GM18909 (cell line): Measurements from ENCODE around the gene STK32C.

Experiments
- ATAC-seq: cut with Tn5 transposase; IDR thresholded peaks from one replicate; pipeline ENCODE4 v1.9.1; 2021; ENCODE audit warnings: mild to moderate bottlenecking; ENCODE audit not compliant: unreplicated experiment, poor library complexity

STK32C gene

DNA sequence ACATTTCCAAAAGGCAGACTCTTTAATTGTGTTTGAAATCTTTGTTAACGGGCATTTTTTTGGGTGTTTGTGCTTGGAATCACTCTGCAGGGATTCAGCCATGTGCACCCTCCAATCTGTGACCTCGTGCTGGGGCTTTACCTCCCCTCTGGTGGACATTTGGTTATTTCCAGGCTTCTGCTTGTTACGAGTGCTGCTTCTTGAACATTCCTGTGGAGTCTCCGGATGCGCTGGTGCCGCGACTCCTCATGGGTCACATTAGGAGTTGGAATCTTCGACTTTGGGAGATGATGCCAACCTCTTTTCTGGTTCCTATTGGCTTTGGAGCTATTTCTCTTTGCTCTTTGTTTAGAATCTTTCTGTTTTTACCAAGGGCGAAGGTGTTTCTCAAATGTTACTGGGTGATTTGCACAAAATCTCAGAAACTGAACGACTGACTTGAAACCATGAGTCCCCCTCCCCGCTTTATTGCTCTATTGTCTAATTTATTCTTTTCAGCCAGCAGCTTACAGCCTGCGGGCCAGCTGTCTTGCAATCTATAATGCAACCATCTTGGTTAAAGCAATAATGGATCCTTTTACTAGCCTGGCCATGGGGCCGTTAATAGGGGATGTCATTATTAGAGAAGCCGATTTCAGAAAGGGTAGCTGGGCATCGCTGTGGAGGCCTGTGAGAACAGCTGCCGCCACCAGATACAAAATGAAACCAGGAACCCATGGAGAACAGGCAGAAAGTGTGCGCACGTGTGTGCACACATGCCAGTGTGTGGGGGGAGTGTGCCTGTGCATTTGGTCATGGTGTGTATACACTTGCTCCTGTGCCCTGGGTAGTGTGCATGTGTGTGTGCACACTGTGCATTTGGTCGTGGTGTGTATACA, 130.9 kb downstream of the STK32C start:
- no peak for ATAC-seq

DNA sequence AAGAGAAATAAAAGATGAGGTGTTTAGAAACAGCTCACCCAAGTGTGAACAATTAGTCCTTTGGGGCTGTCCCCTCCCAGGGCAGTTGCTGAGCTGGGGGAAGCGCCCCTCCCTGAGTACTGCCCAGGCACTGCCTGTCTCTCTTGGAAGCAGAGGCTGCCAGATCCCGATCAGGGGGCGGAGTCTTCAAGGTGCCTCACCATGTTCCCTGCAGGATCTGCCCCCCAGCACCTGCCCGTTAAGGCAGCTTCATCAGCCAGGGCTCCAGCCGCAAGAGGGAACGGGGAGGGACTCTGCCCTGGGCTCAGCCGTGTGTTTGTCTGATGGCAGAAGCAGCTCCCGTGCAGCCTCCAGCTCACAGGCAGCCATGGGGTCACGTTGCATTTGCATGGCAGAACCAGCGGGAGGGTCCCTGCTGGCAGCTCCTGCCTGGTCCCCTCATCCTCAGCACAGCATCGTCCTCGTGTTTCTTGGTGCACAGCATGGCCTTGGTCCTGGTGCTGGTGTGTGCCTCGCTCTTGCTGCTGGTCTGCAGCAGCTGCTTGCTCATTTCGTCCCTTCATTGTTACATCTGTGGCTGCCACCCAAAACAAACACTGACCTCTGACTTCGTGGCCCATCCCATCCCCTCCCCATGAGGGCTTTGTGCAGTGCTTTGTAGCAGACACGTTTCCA, 131.7 kb downstream of the STK32C start:
- no peak for ATAC-seq

DNA sequence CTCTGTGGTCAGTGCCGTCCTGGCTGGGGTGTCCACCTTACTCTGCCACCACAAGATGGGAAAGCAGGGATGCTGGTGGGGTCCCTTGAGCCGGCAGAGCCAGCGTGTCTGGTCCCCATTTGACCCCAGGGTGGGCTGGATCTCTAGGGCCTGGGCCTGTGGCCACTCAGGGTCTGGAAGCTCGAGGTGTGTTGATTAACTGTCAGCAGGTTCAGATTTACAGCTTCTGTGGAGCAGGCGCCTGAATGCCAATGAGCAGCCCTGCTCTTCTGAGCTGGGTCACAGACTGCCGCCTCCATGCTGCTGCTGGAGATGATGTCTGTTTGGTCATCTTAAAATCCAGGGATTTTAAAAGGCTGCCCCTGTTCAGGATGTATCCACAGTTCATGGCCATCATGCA, 132.3 kb downstream of the STK32C start:
- no peak for ATAC-seq

DNA sequence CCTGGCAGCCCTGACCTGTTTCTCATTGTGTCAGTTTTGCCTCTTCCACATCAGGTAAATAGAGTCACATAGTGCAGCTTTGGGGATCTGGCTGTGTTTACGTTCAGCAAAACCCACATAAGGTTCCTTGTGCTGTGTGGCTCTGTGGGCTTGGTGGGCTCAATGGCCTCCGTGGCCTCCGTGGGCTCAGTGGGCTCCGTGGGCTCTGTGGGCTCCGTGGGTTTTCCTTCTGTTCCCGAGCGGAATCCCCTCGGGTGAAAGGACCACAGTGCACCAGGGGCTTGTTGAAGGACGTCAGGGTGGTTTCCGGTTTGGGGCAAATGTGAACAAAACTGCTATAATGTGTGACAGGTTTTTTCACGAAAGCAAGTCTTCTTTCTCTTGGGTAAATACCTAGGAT, 133.5 kb downstream of the STK32C start:
- no peak for ATAC-seq

DNA sequence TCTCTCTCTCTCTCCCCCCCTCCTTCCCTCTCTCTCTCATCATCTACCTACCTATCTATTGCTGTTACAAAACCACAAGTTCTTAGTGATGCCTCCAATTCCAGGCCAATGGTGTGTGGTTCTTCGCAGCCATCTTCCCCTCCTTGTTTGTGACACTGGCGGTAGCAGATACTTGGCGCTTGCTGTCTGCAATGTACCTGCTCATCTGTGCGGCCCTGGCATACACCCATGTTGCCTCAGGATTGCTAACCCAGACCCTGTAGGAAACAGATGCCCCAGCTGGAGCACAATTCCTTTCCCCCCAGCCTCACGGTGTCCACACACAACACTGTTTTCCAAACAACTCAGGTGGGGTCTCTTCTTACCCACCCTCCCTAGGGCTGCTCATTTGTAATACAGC, 134.6 kb downstream of the STK32C start:
- ATAC-seq = no peak

DNA sequence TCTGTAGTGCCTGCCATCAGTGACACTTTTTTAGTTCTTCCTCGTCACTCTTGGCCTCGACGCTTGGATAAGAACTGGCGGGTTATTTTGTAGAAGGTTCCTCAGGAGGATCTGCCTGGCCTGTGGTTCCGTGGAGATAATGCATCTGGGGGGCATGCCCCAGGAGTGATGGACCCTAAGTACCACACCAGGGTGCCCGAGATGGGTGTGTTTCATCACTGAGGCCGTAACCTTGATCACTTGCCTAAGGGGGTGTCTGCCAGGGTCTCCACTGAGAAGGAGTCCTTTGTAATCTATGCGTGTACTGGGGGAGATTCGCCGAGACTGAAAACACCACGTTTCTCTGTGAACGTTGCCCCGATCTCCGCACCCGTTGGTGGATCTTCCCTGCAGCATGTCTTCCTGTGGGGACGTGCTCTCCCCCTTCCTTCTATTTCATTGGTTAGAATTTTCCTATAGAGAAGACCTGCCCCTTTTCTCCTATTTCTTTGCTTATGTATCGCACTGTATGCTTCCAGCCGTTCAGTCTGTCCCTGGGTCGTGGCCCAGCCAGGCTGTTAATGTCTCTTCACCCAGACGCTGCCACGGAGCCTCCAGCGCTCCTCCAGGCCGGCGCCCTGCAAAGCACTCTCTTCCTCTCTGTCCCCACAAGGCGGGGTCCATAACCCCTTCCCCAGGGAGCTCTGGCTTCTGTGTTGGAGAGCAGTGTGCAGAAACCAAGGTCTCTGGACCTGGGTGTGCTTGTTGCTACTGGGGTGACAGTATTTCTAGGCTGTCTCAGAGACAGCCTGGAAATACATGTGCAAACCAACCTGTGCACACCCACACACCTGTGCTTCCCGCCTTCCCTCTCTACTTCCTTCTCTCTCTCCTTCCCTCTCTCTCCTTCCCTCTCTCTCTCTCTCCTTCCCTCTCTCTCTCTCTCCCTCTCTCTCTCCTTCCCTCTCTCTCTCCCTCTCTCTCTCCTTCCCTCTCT, 135.4 kb downstream of the STK32C start:
- no peak for ATAC-seq

DNA sequence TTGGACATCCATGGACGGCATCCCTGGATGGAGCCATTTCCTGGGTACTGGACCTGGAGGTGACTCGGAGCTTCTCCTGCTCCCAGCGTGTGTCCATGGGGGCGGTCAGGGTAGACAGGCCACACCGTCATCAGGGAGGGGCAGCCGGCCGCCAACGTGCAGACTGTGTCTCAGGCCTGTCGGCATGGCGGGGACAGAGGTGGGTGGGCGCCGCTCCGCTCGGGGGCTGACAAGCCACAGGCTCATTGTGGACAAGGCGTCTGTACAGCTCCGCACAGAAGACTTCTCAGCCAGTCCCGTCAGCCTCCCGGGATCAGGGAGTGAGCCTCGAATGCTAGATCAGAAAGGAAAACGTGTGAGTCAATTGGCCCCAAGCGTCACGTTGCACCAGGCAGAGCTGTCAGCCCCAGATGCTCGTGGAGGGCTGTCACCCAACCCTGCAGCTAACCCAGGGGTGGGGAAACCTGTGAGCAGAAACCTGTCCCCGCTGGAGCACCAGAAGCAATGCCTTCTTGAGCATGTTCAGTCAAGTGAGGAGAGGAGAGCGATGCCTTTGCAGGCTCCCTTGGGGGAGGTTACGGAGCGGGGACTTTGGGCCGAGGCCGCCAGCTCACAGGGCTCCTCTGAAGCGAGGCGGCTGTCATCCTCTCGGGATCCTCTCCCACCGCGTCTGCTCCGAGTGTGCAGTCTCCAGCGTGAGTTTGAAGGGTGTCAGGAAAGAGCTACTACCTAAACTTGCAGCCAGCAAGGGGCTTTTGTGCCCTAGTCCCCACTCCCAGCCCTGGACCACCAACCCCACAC, 137.0 kb downstream of the STK32C start:
- no peak for ATAC-seq

DNA sequence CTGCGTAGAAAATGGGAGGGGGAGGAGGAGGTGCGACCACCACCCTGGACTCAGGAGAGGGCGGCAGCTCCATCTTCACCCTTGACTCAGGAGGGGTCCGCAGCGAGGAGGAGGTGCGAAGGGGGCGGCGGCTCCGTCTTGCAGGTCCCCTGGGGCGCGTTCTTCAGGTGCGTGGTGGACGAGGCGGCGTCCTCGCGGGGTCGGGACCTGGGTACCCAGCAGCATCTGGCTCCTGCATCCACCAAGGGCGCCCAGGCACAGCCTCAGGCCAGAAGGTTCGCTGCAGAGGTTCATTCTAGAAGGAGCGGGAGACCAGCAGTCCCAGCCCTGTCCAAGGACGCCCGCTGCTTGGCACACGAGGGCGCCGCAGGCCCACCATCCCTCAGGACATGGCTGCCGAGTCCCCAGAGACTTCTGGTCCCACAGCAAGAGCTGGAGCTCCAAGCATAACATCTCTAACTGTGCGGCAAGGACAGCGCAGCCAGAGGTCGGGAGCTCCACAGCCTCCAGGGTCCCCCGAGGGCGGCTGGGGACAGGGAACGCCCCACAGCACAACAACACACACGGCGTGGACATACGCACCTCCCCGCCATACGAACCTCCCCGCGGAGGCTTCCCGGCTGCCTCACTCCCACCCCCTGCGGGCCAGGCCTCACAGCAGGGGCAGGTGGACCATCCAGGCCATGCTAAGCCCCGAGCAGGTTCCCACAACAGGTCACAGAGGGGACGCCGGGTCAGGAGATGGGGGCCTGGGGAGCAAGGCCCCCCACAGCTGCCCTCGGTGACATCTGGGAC, 137.8 kb downstream of the STK32C start:
- ATAC-seq = no peak

DNA sequence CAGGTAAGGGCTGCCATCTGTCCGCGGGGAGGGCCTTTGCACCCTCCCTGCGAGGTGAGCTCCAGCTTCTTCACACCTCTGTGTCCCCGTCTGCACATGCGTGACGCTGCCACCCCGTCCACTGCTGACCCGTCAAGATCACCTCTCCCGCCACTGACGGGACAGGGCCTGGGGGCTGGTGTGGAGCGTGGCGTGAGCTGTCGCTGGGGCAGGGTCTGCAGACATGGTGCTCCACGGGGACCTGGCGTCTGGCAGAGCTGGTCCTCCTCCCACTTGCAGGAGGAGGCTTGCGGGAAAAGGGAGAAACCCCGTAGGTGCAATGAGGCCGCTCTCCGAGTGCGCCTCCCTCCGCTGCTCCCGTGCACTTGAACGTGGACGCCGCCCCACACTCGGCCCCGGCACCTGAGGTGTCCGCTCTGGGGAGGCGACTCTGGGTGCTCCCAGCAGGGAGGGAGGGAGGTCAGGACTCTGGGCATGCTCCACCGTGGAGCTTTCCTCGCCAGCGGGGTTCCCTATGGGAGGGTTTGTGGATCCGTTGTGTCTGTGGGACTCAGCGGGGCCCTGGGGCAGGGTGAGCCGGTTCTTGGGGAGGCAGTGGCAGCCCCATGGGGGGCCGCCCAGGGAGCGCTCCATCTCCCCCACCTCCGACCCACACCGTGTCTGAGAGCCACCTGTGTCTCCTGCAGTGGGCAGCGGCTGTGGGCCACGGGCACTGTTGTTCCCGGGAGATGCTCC, 138.6 kb downstream of the STK32C start:
- no peak for ATAC-seq

DNA sequence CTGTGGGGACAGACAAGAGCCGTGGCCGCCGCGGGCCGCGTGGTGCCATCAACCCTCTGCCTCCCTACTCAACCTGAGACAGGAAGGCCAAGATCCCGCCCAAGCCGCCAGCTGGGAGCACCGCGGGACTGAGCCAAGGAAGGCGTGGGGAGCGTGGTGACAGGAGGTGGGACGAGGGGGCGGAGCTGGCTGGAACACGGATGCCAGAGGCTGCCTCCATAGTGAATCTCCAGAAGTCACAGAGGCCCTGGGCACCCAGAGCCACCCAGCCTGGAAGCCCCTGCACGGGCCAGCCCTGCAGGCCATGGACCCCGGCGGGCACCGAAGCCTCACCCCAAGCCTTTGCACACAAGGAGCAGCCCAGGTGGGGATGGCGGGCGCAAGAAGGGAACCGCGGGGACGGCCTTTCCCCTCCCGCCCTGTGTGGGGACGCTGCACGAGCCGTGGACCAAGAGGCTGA, 139.1 kb downstream of the STK32C start:
- ATAC-seq = no peak

DNA sequence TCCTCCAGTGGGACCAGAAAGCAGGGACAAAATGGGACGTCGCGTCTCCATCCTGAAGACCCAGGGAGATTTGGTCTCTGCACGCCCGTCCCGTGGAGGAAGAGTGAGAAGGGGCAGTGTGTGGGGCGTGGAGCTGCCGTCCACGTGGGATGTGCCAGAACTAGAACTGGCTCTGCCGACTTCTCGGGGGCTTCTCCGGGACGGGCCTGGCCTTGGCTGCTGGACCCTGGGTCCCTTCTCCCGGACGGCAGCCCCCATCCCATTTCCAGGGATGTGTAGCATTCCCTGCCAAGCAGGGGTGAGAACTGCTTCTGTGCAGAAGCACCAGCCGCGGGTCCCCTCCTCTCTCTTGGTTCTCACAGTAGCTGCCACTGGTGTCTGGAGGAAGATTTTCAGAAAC, 139.8 kb downstream of the STK32C start:
- ATAC-seq = no peak

DNA sequence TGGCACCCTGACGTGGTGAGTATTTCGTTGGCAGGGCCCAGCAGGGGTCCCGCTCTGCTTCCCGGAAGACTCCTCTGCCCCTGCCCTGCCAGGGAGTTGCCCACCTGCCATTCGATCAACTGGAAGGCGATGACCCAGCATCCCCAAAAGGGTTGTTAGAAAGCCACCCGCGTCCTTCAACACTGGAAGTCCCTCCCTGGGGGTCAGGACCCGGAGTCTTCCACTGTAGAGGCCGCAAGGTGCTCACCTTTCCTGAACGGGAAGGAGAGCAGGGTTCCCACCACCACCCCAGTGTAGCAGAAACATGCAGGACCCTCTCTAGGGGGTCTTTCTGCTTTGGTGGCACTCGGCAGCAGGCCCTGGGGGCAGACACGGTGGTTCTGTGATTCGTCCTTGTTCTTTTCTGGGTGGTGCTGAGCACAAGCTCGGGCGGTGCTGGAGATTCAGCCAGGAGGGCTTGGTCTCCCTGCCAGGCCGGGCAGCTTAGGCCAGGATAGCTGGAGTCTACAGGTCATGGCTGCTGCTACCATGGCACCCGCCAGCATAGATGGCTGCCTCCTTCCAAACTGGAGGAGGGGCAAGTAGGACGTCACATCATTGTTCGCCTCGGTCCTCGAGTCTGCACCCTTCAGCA, 140.6 kb downstream of the STK32C start:
- ATAC-seq = no peak

DNA sequence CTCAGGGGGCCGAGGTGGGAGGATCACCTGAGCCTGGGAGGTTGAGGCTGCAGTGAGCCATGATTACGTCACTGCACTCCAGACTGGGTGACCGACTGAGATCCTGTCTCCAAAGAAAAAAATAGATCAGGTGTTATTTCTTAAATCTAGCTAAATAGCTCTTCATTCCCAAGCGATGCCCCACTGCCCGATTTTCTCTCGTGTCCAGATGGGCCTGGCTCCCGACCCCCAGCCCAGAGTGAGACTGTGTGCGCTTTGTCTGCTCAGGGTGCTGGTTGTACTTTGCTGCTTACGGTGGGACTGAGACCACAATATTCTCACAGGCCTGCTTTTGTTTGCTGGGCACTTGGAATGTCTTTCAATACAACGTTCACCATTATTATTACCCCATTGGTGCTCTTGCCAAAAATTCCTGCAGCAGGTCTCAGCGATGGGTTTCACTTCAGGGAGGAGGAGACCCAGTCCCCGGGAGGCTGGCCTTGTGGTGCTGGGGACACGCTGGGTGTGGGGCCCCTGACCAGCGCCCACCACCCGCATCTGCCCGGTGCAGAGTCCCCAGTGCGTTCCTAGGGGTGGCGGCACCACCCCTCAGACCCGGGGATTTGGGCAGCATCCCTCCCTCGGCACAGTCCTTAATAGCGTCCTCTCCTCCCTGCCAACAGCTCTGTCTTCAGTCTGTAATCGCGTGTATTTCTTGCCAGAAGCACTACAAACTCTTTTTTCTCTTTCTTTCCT, 141.4 kb downstream of the STK32C start:
- no peak for ATAC-seq

DNA sequence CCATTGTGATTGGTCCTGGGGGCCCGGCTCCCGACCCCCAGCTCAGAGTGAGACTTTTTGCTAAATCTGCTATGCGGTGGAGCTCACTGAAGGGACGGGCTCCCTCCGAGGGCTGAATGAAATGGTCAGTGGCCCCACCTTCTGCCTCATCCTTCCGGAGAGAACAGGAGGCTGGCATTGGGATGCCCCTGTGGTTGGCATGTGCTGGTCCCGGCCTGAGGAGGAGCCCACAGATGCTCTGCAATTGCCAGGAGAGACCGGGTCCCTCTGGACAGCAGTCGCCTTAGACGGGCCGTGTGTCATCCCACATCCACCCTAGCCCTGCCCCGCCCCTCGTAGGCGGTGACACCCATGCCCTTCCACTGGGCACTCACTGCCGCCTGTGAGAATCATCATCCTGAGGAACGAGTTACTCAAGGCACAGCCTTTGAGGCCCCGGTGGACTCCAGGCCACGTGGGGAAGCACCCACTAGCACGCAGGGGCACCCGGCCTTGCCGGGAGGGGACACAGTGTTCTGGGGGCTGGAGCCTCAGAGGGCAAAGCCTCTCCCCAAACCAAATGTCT, 142.3 kb downstream of the STK32C start:
- ATAC-seq = no peak

DNA sequence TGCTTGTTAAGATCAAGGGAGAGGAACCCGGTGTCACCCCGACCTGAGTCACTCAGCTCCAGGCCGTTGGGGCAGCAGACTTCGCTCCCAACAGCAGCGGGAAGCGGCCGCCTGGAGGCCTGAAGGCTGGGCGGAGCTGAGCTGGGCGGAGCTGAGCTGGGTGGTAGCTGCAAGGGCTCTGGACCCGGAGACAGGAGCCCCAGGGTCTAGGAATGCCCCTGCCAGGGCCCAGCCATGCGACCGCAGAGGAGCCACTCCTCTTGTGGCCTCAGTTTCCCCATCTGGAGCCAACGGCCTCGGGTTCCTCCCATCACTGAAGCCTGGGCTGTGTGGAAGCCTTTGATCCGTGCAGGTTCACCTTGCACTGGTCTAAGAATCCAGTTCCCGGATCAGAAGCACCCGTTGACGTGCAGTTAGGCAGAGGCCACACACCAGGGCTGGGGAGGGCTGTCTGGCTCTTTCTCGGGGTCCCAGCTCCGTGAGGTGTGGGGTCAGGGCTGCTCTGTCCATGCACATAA, 142.9 kb downstream of the STK32C start:
- no peak for ATAC-seq

DNA sequence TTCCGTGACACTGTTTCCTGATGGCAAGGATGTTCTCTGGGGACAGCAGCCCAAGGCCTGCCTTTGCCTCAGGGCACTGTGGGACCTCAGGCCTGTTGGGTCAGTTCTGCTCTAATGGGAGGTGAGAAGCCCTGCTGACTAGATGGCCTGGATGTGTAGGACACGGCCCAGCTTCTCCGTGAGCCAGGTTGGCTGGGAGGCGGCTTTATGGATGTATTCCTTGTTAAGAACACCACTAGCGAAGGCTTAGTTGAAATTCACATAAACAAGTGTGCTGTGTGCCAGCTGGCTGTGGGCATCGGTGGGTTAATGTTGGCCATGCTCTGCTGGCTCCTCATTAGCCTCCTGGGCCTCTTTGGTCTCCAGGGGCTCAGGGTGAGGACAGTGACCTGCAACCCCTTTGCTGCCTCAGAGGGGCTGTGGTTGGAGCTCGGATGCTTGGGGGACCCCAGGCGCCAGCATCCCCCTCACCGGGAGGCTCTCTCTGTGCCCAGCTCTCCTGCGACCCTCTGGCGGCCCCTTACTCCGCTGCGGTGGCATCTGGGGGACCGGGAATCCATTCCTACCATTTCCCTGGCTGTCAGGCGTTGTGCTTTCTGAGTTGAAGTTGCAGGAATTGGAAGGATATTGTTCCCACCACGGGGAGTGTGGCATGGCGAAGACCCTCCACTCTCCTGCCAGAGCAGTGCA, 143.8 kb downstream of the STK32C start:
- no peak for ATAC-seq
